Endothelial cell of umbilical vein (primary cell): ENCODE results near the gene TROAP. TPM values are rescaled to one million over a fixed set of nuclear protein-coding genes. Genes with fewer than 3 reads are reported as not detected.

Experiments used
- BruUV-seq: library from RNA; stranded (reverse); fragments of 400-500 nt; replicated peaks from 2 replicates; lab custom pipeline; 2021; lab: Mats Ljungman, UMichigan
- CTCF ChIA-PET: fragments of 300-600, 350-600 bp; sonication (Branson Sonifier 250); formaldehyde crosslinking; loops from one replicate; lab custom pipeline; 2021; ENCODE audit warnings: antibody characterized with exemption, inconsistent platforms; lab: Charles Lee
- POLR2A ChIA-PET: fragments of 300-600, 350-600 bp; sonication (Branson Sonifier 250); formaldehyde crosslinking; loops from one replicate; lab custom pipeline; 2021; ENCODE audit warnings: antibody characterized with exemption, inconsistent platforms; lab: Charles Lee
- DNase-seq: peaks from one replicate; pipeline ENCODE4 v3.0.0-alpha.2; 2011; ENCODE audit warnings: low read depth, low spot score
- FAIRE-seq: peaks from 2 replicates; lab custom pipeline; 2011; peaks lifted over from hg19 to GRCh38; lab: Jason Lieb, UNC
- H2AFZ ChIP-seq: 2 replicates; pipeline ENCODE4 v1.6.0; 2012; ENCODE audit warnings: low read depth, low read length, control low read depth, inconsistent platforms
- H3K27ac ChIP-seq: 2 replicates; pipeline ENCODE4 v1.5.1; 2011; ENCODE audit warnings: low read depth, mild to moderate bottlenecking, control low read depth, low read length, moderate library complexity; ENCODE audit not compliant: insufficient read depth
- H3K27me3 ChIP-seq, 2 experiments: 2 replicates each; pipeline versions ENCODE4 v1.6.0 to v1.6.1; 2011; ENCODE audit warnings: low read length in 2 of 2, mixed read lengths in 1 of 2; ENCODE audit not compliant: control insufficient read depth in 2 of 2, insufficient read depth in 2 of 2
- H3K36me3 ChIP-seq, 2 experiments: 2 replicates in 1 of 2; 3 replicates in 1 of 2; pipeline ENCODE4 v1.5.1; 2011; ENCODE audit warnings: low read length in 2 of 2, mild to moderate bottlenecking in 1 of 2, moderate library complexity in 1 of 2; ENCODE audit not compliant: control insufficient read depth in 2 of 2, insufficient read depth in 2 of 2; ENCODE audit errors: extremely low read depth in 1 of 2
- H3K4me1 ChIP-seq: 3 replicates; pipeline ENCODE4 v1.5.1; 2011; ENCODE audit warnings: mild to moderate bottlenecking, low read length; ENCODE audit not compliant: control insufficient read depth, insufficient read depth; ENCODE audit errors: extremely low read depth
- H3K4me2 ChIP-seq: 2 replicates; pipeline ENCODE4 v1.6.1; 2011; ENCODE audit warnings: low read length, control low read depth, mixed read lengths; ENCODE audit not compliant: insufficient read depth
- H3K4me3 ChIP-seq, 3 experiments: fragments of 200-600 bp in 1 of 3; sonication (generic), shearing (Covaris generic) in 1 of 3; replicated peaks in 1 of 3; 2 replicates each; pipeline ENCODE4 v1.5.1; 2011 to 2016; ENCODE audit warnings: control low read depth in 3 of 3, low read length in 3 of 3, mild to moderate bottlenecking in 2 of 3, inconsistent platforms in 1 of 3, low read depth in 1 of 3, moderate library complexity in 1 of 3; ENCODE audit not compliant: insufficient read depth in 1 of 3
- H3K79me2 ChIP-seq: 2 replicates; pipeline ENCODE4 v1.6.0; 2012; ENCODE audit warnings: low read length, inconsistent platforms; ENCODE audit not compliant: control insufficient read depth, insufficient read depth
- H3K9ac ChIP-seq: replicated peaks from 2 replicates; pipeline ENCODE3; 2011; ENCODE audit warnings: low read length, control low read depth; ENCODE audit not compliant: insufficient read depth; ENCODE audit errors: extremely low read depth
- H3K9me1 ChIP-seq: replicated peaks from 3 replicates; pipeline ENCODE4 v1.6.0; 2011; ENCODE audit warnings: mild to moderate bottlenecking, low read length; ENCODE audit not compliant: control insufficient read depth, insufficient read depth; ENCODE audit errors: extremely low read depth
- H3K9me3 ChIP-seq: replicated peaks from 2 replicates; pipeline ENCODE4 v1.5.1; 2012; ENCODE audit warnings: low read length, inconsistent platforms; ENCODE audit not compliant: control insufficient read depth, insufficient read depth
- H4K20me1 ChIP-seq: replicated peaks from 2 replicates; pipeline ENCODE3; 2011; ENCODE audit warnings: mild to moderate bottlenecking, low read length; ENCODE audit not compliant: control insufficient read depth, insufficient read depth; ENCODE audit errors: extremely low read depth
- CTCF ChIP-seq, 2 donors: IDR thresholded peaks; 1 replicate in 1 of 2; 2 replicates in 1 of 2; pipeline ENCODE4 v1.5.1; 2011; ENCODE audit warnings: low read length in 2 of 2, mild to moderate bottlenecking in 2 of 2, moderate library complexity in 2 of 2, control low read depth in 1 of 2, inconsistent platforms in 1 of 2, low read depth in 1 of 2; ENCODE audit not compliant: insufficient read depth in 1 of 2; ENCODE audit errors: extremely low read depth in 1 of 2
- EZH2 ChIP-seq: IDR thresholded peaks from 2 replicates; pipeline ENCODE4 v1.6.1; 2012; ENCODE audit warnings: borderline replicate concordance, low read depth, mild to moderate bottlenecking, moderate library complexity, low read length, inconsistent platforms; ENCODE audit not compliant: severe bottlenecking
- FOS ChIP-seq: IDR thresholded peaks from 2 replicates; pipeline ENCODE4 v1.6.1; 2011; ENCODE audit warnings: mild to moderate bottlenecking, low read length, moderate library complexity, borderline replicate concordance; ENCODE audit not compliant: insufficient read depth
- GATA2 ChIP-seq: IDR thresholded peaks from 2 replicates; pipeline ENCODE4 v1.7.0; 2011; ENCODE audit warnings: low read depth, mild to moderate bottlenecking, moderate library complexity, mixed read lengths, low read length; ENCODE audit not compliant: insufficient read length, insufficient read depth
- JUN ChIP-seq: IDR thresholded peaks from 2 replicates; pipeline ENCODE4 v1.6.1; 2011; ENCODE audit warnings: borderline replicate concordance, low read depth; ENCODE audit not compliant: insufficient read length, insufficient read depth
- MYC ChIP-seq: IDR thresholded peaks from one replicate; pipeline ENCODE4 v1.6.1; 2011; ENCODE audit warnings: mild to moderate bottlenecking, low read depth, low read length
- POLR2A ChIP-seq: IDR thresholded peaks from 2 replicates; pipeline ENCODE4 v1.6.1; 2012; ENCODE audit warnings: low read depth, mild to moderate bottlenecking, control low read depth, low read length
- POLR2AphosphoS5 ChIP-seq: IDR thresholded peaks from 2 replicates; pipeline ENCODE4 v1.6.1; 2012; ENCODE audit warnings: low read depth, mild to moderate bottlenecking, control low read depth, low read length, moderate library complexity; ENCODE audit not compliant: insufficient read depth
- dilution Hi-C: fragments of 300-500 bp; cut with MboI; formaldehyde crosslinking; loops from one replicate; pipeline ENCODE4 v1.15.0; 2019; ENCODE audit warnings: low sequenced_read_pairs; ENCODE audit not compliant: extremely low pct_ligation_motif_present
- intact Hi-C: fragments of 100-400 bp; cut with micrococcal nuclease; formaldehyde crosslinking; loops from one replicate; pipeline ENCODE4 v1.10.0; 2022
- polyA plus RNA-seq, 4 experiments: library from polyadenylated mRNA; depleted of rRNA in 3 of 4; stranded (reverse) in 3 of 4; unstranded in 1 of 4; fragments of >200 nt; gene quantifications; 2 replicates each; pipeline versions ENCODE4 v1.2.1 to v1.2.3, GENCODE V29; 2011 to 2012; ENCODE audit warnings: missing spikeins in 1 of 4
- total RNA-seq: library from RNA; stranded (reverse); gene quantifications from 2 replicates; pipeline ENCODE4 v1.2.3, GENCODE V29; 2021
- TF ChIP-seq, protein P1 (sequence below): IDR thresholded peaks from 2 replicates; pipeline ENCODE4 v1.6.1; 2011; ENCODE audit not compliant: insufficient read depth, insufficient read length

TROAP gene
- total and polyA plus RNA-seq, 2 donors (not counting 3 experiments of a cell fraction or from before 2014, with no cell fraction given), result 31.7 to 68.6 TPM

GRCh38 chr12:49305762-49306510 lies 17.1 kb upstream of the TROAP start:
- peaks cover 15 to 22% of the 10 kb centered on the region in 2 experiments for H3K27me3 ChIP-seq
- FAIRE-seq, result no peak
- BruUV-seq, result no TSS peak
- no peak overlapping the region for H3K4me3 ChIP-seq
- H3K27ac ChIP-seq, result no peak overlapping the region
- H3K9me1 ChIP-seq, result no peaks in the 10 kb centered on the region
- no peaks in the 10 kb centered on the region for H3K4me1 ChIP-seq
- no peaks in the 10 kb centered on the region for H3K9me3 ChIP-seq
- no peaks in the 10 kb centered on the region for H3K79me2 ChIP-seq
- no peak for DNase-seq
- H3K9ac ChIP-seq, result no peak overlapping the region
- H3K4me2 ChIP-seq, result no peak overlapping the region
- TF ChIP-seq MYC (no peak), CTCF (IDR thresholded peaks at IDR 0.05; ENCODE audit: extremely low read depth in 1 of 2, insufficient read depth in 1 of 2, low read depth in 1 of 2, low read length in 2 of 2) (no peak), GATA2 (no peak), POLR2A (no peak), EZH2 (no peak), POLR2AphosphoS5 (no peak), JUN (no peak), FOS (no peak)
- TF ChIP-seq, protein P1, sequence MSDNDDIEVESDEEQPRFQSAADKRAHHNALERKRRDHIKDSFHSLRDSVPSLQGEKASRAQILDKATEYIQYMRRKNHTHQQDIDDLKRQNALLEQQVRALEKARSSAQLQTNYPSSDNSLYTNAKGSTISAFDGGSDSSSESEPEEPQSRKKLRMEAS, result no peak
- intact Hi-C loops, result no loop called here
- no peak overlapping the region for H2AFZ ChIP-seq
- ChIA-PET POLR2A (no interaction called here), CTCF (interaction anchor here (0.7 to 2.4 kb wide), 2 partner anchors 11 to 17 kb away, joined by 3 to 8 read pairs; partner anchors contain the start of gene PRPH)
- no peaks in the 10 kb centered on the region for H4K20me1 ChIP-seq
- H3K36me3 ChIP-seq, result no peaks in the 10 kb centered on the region
- dilution Hi-C loops, result no loop called here
